ENCODE measurements around the gene FSTL4. TPM values are rescaled to one million over a fixed set of nuclear protein-coding genes. Genes with fewer than 3 reads are reported as not detected.

FSTL4 gene
- polyA plus RNA-seq, 1 donor (not counting 4 experiments of a cell fraction or from before 2014, with no cell fraction given), result 1.7 TPM

DNA sequence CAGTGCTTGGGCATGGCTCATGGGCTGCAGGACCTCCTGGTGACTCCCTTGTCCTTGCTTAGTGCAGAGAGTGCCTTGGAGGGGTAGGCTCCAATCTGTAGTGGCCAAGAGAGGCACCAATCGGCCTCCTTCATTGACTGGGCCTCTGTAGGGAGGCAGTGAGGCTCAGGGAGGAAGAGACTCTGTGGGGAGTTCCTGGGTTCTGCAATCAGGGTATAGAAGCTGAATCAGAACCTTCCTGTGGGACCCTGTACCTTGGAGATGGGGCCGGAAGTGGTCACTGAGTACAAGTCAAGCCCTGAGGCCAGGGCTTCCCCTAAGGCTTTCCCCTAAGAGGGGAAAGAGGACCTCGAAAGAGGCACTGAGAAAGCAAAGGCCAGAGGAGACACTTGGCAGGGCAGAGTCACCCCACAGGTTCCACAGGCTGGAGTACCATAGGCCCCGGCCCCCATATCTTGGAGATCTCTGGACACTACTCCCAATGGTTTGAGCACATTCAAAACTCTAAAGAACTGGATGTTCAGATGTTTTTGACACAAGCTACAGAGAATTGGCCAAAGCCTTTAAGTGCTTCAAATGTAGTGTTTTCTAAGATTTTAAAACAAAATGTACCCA lies 370.0 kb downstream of the FSTL4 start:
- dilution Hi-C loops (cut with MboI; ENCODE audit: extremely low pct_ligation_motif_present, low sequenced_read_pairs), result no loop called here
- no peak for TF ChIP-seq EZH2 (IDR thresholded peaks at IDR 0.05; ENCODE audit: low read length)
- TF ChIP-seq, protein P1, sequence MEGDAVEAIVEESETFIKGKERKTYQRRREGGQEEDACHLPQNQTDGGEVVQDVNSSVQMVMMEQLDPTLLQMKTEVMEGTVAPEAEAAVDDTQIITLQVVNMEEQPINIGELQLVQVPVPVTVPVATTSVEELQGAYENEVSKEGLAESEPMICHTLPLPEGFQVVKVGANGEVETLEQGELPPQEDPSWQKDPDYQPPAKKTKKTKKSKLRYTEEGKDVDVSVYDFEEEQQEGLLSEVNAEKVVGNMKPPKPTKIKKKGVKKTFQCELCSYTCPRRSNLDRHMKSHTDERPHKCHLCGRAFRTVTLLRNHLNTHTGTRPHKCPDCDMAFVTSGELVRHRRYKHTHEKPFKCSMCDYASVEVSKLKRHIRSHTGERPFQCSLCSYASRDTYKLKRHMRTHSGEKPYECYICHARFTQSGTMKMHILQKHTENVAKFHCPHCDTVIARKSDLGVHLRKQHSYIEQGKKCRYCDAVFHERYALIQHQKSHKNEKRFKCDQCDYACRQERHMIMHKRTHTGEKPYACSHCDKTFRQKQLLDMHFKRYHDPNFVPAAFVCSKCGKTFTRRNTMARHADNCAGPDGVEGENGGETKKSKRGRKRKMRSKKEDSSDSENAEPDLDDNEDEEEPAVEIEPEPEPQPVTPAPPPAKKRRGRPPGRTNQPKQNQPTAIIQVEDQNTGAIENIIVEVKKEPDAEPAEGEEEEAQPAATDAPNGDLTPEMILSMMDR (optimal IDR thresholded peaks at IDR 0.05 in 1 of 3, IDR thresholded peaks at IDR 0.05 in 1 of 3, conservative IDR thresholded peaks at IDR 0.05 in 1 of 3; ENCODE audit: extremely low read depth in 1 of 3, insufficient read depth in 2 of 3, low read length in 3 of 3), result no peak
- no peak overlapping the region for H3K4me3 ChIP-seq (ENCODE audit: control insufficient read depth in 2 of 3, extremely low read depth in 1 of 3, insufficient read depth in 2 of 3, low read depth in 1 of 3, low read length in 3 of 3)
- H3K9ac ChIP-seq (ENCODE audit: control insufficient read depth, extremely low read depth, insufficient read depth, low read length), result no peak overlapping the region
- no peak overlapping the region for H3K27ac ChIP-seq (ENCODE audit: control insufficient read depth, insufficient read depth, low read length)
- no peaks in the 10 kb centered on the region for H3K9me1 ChIP-seq (ENCODE audit: control insufficient read depth, extremely low read depth, insufficient read depth, low read length)
- peaks cover 32% of the 10 kb centered on the region for H3K4me1 ChIP-seq (ENCODE audit: control insufficient read depth, extremely low read depth, insufficient read depth, low read length)
- H3K79me2 ChIP-seq (ENCODE audit: control insufficient read depth, insufficient read depth, low read length), result no peaks in the 10 kb centered on the region
- no peaks in the 10 kb centered on the region for H4K20me1 ChIP-seq (ENCODE audit: control insufficient read depth, extremely low read depth, insufficient read depth, low read length)
- H2AFZ ChIP-seq (ENCODE audit: control insufficient read depth, low read length), result no peak overlapping the region
- no peak for FAIRE-seq
- no peak for DNase-seq (ENCODE audit: low read depth, low spot score)
- no peaks in the 10 kb centered on the region for H3K36me3 ChIP-seq (ENCODE audit: control insufficient read depth in 2 of 2, extremely low read depth in 1 of 2, insufficient read depth in 2 of 2, low read length in 2 of 2)
- no peaks in the 10 kb centered on the region for H3K27me3 ChIP-seq (ENCODE audit: control insufficient read depth, extremely low read depth, insufficient read depth, low read length)
- H3K9me3 ChIP-seq (ENCODE audit: control insufficient read depth, low read depth, low read length), result no peaks in the 10 kb centered on the region
- no peak overlapping the region for H3K4me2 ChIP-seq (ENCODE audit: control insufficient read depth, extremely low read depth, insufficient read depth, low read depth, low read length)

DNA sequence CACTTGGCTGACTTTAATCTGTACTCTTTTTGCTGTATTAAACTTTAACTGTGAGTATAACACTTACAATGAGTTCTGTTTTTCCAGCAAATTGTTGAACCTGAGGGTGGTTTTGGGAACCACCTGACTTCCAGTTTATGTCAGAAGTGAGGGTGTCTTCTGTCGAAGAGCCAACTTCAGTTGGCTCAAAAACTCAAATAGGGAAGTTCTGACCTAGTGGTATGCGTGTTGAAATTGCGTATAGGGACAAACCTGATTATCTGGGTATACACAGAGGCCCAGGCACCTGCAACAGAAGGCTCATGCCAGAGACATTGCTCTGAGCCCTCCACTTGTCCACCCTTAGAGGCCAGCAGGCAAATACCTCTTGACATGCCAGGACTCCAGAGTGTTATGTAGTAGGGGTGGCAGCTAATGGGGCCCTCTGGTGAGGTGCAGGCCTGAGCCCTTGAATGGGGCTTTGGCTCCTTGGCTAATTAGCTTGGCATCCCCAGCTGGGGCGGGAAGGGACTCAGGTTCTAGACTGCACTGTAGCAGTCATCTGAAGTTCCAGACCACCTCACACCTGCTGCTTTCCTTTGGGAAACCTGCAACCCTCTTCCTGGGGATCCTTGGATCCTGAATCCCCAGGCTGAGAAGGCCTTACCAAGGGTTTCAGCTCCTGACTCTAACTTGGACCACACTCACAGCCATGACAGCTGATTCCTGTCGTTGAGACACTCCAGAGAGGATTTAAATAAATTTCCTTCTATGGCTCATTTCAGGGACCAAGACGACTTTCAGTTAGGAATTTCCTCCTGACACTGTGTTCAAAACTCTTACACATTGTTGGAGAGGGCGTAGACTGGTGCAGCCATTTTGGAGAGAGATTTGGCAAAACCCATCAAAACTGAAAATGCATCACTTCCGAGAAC lies 370.9 kb downstream of the FSTL4 start:
- H4K20me1 ChIP-seq (ENCODE audit: control insufficient read depth, extremely low read depth, insufficient read depth, low read length), result no peaks in the 10 kb centered on the region
- H3K79me2 ChIP-seq (ENCODE audit: control insufficient read depth, insufficient read depth, low read length), result no peaks in the 10 kb centered on the region
- no peak overlapping the region for H3K4me3 ChIP-seq (ENCODE audit: control insufficient read depth in 2 of 3, extremely low read depth in 1 of 3, insufficient read depth in 2 of 3, low read depth in 1 of 3, low read length in 3 of 3)
- TF ChIP-seq EZH2 (IDR thresholded peaks at IDR 0.05; ENCODE audit: low read length), result no peak
- no peak overlapping the region for H3K9ac ChIP-seq (ENCODE audit: control insufficient read depth, extremely low read depth, insufficient read depth, low read length)
- H3K9me3 ChIP-seq (ENCODE audit: control insufficient read depth, low read depth, low read length), result no peaks in the 10 kb centered on the region
- no peaks in the 10 kb centered on the region for H3K36me3 ChIP-seq (ENCODE audit: control insufficient read depth in 2 of 2, extremely low read depth in 1 of 2, insufficient read depth in 2 of 2, low read length in 2 of 2)
- H3K4me2 ChIP-seq (ENCODE audit: control insufficient read depth, extremely low read depth, insufficient read depth, low read depth, low read length), result no peak overlapping the region
- DNase-seq (ENCODE audit: low read depth, low spot score) (no peak), FAIRE-seq (no peak)
- dilution Hi-C loops (cut with MboI; ENCODE audit: extremely low pct_ligation_motif_present, low sequenced_read_pairs), result no loop called here
- H3K9me1 ChIP-seq (ENCODE audit: control insufficient read depth, extremely low read depth, insufficient read depth, low read length), result no peaks in the 10 kb centered on the region
- peak overlapping the region; percentile 60 for H3K27ac ChIP-seq (ENCODE audit: control insufficient read depth, insufficient read depth, low read length)
- H3K4me1 ChIP-seq (ENCODE audit: control insufficient read depth, extremely low read depth, insufficient read depth, low read length), result peaks cover 34% of the 10 kb centered on the region
- no peak overlapping the region for H2AFZ ChIP-seq (ENCODE audit: control insufficient read depth, low read length)
- H3K27me3 ChIP-seq (ENCODE audit: control insufficient read depth, extremely low read depth, insufficient read depth, low read length), result no peaks in the 10 kb centered on the region

Measured in keratinocyte (primary cell).